GM12801 (cell line): ENCODE results near the gene ZNF524.

Experiments used
- TF ChIP-seq, protein P1 (sequence below): IDR thresholded peaks from one replicate; pipeline ENCODE4 v1.5.1; 2011; ENCODE audit warnings: control low read depth; ENCODE audit not compliant: insufficient read length; ENCODE audit errors: extremely low read depth

The ZNF524 gene

GRCh38 chr19:55614711-55615542 lies 14.8 kb downstream of the ZNF524 start:
- TF ChIP-seq, protein P1, sequence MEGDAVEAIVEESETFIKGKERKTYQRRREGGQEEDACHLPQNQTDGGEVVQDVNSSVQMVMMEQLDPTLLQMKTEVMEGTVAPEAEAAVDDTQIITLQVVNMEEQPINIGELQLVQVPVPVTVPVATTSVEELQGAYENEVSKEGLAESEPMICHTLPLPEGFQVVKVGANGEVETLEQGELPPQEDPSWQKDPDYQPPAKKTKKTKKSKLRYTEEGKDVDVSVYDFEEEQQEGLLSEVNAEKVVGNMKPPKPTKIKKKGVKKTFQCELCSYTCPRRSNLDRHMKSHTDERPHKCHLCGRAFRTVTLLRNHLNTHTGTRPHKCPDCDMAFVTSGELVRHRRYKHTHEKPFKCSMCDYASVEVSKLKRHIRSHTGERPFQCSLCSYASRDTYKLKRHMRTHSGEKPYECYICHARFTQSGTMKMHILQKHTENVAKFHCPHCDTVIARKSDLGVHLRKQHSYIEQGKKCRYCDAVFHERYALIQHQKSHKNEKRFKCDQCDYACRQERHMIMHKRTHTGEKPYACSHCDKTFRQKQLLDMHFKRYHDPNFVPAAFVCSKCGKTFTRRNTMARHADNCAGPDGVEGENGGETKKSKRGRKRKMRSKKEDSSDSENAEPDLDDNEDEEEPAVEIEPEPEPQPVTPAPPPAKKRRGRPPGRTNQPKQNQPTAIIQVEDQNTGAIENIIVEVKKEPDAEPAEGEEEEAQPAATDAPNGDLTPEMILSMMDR = no peak

GRCh38 chr19:55615543-55616394 lies 15.7 kb downstream of the ZNF524 start:
- TF ChIP-seq, protein P1 = no peak

DNA sequence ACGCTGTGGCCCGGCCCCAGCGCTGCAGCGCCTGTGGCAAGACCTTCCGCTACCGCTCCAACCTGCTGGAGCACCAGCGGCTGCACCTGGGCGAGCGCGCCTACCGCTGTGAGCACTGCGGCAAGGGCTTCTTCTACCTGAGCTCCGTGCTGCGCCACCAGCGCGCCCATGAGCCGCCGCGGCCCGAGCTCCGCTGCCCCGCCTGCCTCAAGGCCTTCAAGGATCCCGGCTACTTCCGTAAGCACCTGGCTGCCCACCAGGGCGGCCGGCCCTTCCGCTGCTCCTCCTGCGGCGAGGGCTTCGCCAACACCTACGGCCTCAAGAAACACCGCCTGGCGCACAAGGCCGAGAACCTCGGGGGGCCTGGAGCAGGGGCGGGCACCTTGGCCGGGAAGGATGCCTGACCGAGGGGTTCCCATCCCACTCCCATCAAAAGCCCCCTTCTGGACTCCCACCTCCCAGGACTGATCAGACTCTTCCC lies 16.3 kb downstream of the ZNF524 start:
- TF ChIP-seq, protein P1 = no peak

- TF ChIP-seq, protein P1 = no peak
Measured at GRCh38 chr19:55617426-55617825, 17.3 kb downstream of the ZNF524 start.

GRCh38 chr19:55618426-55618825 lies 18.3 kb downstream of the ZNF524 start:
- TF ChIP-seq, protein P1 = no peak

DNA sequence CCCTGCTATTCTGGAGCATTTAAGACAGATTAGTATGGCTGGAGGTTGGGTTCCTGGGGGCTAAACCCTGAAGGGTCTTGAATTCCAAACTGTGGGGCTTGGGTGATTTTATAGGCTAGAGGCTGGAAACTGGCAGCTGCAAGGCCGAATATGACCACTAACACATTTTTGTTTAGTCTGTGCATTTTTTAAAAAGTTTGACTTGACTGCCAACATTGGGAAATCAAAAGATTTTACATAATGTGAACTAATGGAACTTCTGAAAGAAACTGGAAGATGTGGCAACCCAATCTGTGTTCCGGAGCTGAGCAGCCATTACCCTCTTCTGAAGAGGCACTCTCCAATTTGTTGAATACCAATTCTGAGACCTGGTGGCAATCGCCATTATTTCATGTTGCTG lies 19.2 kb downstream of the ZNF524 start:
- TF ChIP-seq, protein P1 = no peak

GRCh38 chr19:55620410-55621204 lies 20.5 kb downstream of the ZNF524 start:
- TF ChIP-seq, protein P1 = no peak
